ENCODE data around the gene PLXNB3.

- TF ChIP-seq ZNF274 (IDR thresholded peaks at IDR 0.05; ENCODE audit: low read length) (no peak), ZNF274 (tag by site-specific recombination; IDR thresholded peaks at IDR 0.05; ENCODE audit: borderline replicate concordance) (no peak), CTCF (tag by site-specific recombination; IDR thresholded peaks at IDR 0.05) (no peak), ZNF549 (tag by site-specific recombination; IDR thresholded peaks at IDR 0.05) (no peak), ZNF280C (tag by site-specific recombination; IDR thresholded peaks at IDR 0.05) (no peak), ZNF175 (tag by site-specific recombination; IDR thresholded peaks at IDR 0.05) (no peak), TCF7L2 (IDR thresholded peaks at IDR 0.05; ENCODE audit: borderline replicate concordance, low read depth, low read length) (no peak), SETDB1 (IDR thresholded peaks at IDR 0.05; ENCODE audit: insufficient read length, low read length) (no peak), ZNF248 (tag by site-specific recombination; IDR thresholded peaks at IDR 0.05) (no peak), REST (tag by site-specific recombination; IDR thresholded peaks at IDR 0.05) (no peak), ZBTB26 (tag by site-specific recombination; optimal IDR thresholded peaks at IDR 0.05) (no peak)
Observed at GRCh38 chrX:153800746-153801145, 36.7 kb downstream of the PLXNB3 start.
